OCI-LY3 (cell line): ENCODE results near the gene SHMT2.
A peak's percentile ranks its signal among the peaks of the same experiment; 100 is the strongest.

Source experiments
- CTCF ChIP-seq: fragments of 200-600, 300-600 bp; sonication (generic); IDR thresholded peaks from 2 replicates; pipeline ENCODE4 v1.5.1; 2014; ENCODE audit warnings: antibody characterized with exemption, low read length, low read depth
- EZH2phosphoT487 ChIP-seq: fragments of 200-600 bp; shearing (Covaris generic); IDR thresholded peaks from 2 replicates; pipeline ENCODE4 v1.6.1; 2018; ENCODE audit warnings: antibody characterized with exemption, mixed run types, low read depth

GRCh38 chr12:57213058-57213715 lies 16.3 kb upstream of the SHMT2 start:
- TF ChIP-seq CTCF (peak; percentile 79), EZH2phosphoT487 (no peak)
